GM12864 (cell line): ENCODE measurements around the gene TMEM86A.

Source experiments
- DNase-seq: peaks from one replicate; pipeline ENCODE4 v3.0.0-alpha.2; 2011; ENCODE audit warnings: low read depth
- H3K4me3 ChIP-seq: 2 replicates; pipeline ENCODE4 v1.5.1; 2011; ENCODE audit warnings: mild to moderate bottlenecking, low read depth, low read length, control low read depth
- CTCF ChIP-seq: IDR thresholded peaks from 2 replicates; pipeline ENCODE4 v1.5.1; 2011; ENCODE audit warnings: low read depth, mild to moderate bottlenecking, moderate library complexity, low read length, control low read depth, inconsistent platforms; ENCODE audit errors: missing control alignments

Gene TMEM86A

GRCh38 chr11:18728658-18729057 is 30.1 kb downstream of the TMEM86A start:
- no peak overlapping the region for H3K4me3 ChIP-seq
- no peak for TF ChIP-seq CTCF
- DNase-seq, result no peak

- DNase-seq, result no peak
- no peak for TF ChIP-seq CTCF
- H3K4me3 ChIP-seq, result no peak overlapping the region
These were observed 30.8 kb downstream of the TMEM86A start for GRCh38 chr11:18729426-18729825.

GRCh38 chr11:18730020-18730419 is 31.4 kb downstream of the TMEM86A start:
- H3K4me3 ChIP-seq, result no peak overlapping the region
- DNase-seq, result no peak
- TF ChIP-seq CTCF, result no peak

- TF ChIP-seq CTCF, result no peak
- DNase-seq, result no peak
- no peak overlapping the region for H3K4me3 ChIP-seq
These were observed 32.9 kb downstream of the TMEM86A start for GRCh38 chr11:18731441-18731840.

- DNase-seq, result no peak
- TF ChIP-seq CTCF, result peak; percentile 98
- H3K4me3 ChIP-seq, result no peak overlapping the region
These were observed 33.6 kb downstream of the TMEM86A start for GRCh38 chr11:18731949-18732821.

GRCh38 chr11:18733202-18733601 is 34.6 kb downstream of the TMEM86A start:
- H3K4me3 ChIP-seq, result no peak overlapping the region
- DNase-seq, result no peak
- no peak for TF ChIP-seq CTCF
